ENCODE measurements around the gene IL1RAP.

DNA sequence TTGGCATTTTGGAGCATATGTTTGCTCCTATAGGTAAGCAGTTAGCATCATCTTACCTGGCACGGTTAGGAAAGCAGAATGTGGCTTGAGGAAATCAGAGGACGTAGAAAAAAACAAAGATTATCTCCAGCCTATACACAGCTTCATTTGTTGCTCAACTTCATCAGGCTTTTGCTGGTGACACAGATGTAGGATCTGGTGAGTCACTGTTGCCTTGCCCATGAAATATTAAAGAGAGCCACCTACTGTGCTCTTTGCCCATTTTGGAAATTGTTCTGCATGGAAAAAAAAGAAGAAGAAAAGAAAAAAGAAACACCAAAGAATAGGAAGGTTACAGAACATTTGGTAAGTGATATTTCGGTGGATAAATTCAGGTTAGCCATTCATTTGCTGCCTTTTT is 3.8 kb downstream of the IL1RAP start:
- TF ChIP-seq, protein P1, sequence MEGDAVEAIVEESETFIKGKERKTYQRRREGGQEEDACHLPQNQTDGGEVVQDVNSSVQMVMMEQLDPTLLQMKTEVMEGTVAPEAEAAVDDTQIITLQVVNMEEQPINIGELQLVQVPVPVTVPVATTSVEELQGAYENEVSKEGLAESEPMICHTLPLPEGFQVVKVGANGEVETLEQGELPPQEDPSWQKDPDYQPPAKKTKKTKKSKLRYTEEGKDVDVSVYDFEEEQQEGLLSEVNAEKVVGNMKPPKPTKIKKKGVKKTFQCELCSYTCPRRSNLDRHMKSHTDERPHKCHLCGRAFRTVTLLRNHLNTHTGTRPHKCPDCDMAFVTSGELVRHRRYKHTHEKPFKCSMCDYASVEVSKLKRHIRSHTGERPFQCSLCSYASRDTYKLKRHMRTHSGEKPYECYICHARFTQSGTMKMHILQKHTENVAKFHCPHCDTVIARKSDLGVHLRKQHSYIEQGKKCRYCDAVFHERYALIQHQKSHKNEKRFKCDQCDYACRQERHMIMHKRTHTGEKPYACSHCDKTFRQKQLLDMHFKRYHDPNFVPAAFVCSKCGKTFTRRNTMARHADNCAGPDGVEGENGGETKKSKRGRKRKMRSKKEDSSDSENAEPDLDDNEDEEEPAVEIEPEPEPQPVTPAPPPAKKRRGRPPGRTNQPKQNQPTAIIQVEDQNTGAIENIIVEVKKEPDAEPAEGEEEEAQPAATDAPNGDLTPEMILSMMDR (conservative IDR thresholded peaks at IDR 0.05; ENCODE audit: low read length) = no peak
- TF ChIP-seq EZH2phosphoT487 (IDR thresholded peaks at IDR 0.05; ENCODE audit: borderline replicate concordance) = no peak
